WI38 (cell line): ENCODE data around the gene GMDS.
A peak's percentile ranks its signal among the peaks of the same experiment; 100 is the strongest.

Source experiments
- H3K4me3 ChIP-seq: 2 replicates; pipeline ENCODE4 v1.5.1; 2011; ENCODE audit warnings: low read depth, mild to moderate bottlenecking, control low read depth, low read length
- TF ChIP-seq, protein P1 (sequence below): IDR thresholded peaks from 2 replicates; pipeline ENCODE4 v1.5.1; 2012; ENCODE audit warnings: low read depth, mild to moderate bottlenecking, control low read depth, low read length

GMDS gene

DNA sequence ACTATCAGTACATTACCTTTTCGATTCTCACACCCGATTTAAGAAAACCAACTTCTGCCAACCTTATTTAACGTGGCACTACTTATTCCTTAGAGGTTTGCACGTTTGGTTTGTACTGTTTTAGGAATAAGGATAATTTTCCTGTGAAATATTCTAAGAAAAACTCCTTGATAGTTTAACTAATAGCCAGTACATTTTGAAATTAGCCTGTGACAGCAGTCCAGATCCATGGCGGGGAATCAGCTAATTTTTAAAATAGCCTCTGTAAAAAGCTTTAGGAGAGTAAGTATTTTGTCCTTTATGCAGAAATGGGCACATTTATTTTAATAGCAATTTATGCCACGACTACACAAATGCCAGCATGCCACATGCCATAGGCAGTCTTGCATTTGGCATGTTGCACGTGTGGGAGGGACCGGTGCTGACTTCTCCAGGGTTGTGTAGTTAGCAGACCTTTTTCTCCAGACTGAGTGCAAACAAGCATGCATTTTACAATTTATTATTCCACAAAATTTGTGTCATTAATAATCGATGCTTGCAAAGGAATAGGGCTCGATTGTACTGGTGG is 629.5 kb downstream of the GMDS start:
- TF ChIP-seq, protein P1, sequence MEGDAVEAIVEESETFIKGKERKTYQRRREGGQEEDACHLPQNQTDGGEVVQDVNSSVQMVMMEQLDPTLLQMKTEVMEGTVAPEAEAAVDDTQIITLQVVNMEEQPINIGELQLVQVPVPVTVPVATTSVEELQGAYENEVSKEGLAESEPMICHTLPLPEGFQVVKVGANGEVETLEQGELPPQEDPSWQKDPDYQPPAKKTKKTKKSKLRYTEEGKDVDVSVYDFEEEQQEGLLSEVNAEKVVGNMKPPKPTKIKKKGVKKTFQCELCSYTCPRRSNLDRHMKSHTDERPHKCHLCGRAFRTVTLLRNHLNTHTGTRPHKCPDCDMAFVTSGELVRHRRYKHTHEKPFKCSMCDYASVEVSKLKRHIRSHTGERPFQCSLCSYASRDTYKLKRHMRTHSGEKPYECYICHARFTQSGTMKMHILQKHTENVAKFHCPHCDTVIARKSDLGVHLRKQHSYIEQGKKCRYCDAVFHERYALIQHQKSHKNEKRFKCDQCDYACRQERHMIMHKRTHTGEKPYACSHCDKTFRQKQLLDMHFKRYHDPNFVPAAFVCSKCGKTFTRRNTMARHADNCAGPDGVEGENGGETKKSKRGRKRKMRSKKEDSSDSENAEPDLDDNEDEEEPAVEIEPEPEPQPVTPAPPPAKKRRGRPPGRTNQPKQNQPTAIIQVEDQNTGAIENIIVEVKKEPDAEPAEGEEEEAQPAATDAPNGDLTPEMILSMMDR, result no peak
- H3K4me3 ChIP-seq, result no peak overlapping the region

DNA sequence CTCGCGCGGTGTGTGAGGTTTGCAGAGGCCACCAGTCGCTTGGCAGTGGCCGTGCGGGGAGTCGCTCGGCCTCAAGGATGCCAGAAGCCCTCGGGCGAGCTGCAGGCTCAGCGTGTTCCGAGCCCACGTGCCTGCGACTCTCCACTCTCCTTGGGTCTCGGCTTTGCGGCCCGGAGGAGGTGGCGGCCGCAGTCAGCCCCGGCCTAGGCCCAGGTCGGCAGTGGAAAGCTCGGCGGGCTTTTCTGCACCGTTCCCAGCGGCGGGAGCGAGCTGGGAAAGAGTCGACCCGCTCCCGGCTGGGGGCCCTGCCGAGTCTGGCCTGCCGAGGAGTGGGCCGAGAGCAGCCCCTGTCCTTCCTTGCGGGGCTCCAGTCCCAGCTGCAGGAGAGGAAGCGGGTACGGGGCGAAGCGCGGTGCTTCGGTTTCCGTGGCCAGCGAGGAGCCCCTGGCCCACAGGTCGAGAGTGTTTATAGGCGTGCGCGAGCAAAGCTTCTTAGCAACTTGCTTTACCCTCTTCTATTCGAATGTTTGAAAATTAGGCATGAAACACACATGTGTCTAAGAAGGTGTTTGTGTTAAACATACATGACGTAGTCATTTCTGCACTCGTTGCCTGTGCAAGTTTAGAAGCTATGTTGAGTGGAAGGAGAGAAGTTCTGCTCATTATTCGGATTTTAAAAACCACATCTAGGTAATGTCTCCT is 630.1 kb downstream of the GMDS start:
- no peak overlapping the region for H3K4me3 ChIP-seq
- TF ChIP-seq, protein P1, result no peak

- no peak overlapping the region for H3K4me3 ChIP-seq
These were observed 630.8 kb downstream of the GMDS start for GRCh38 chr6:1614448-1615150.

GRCh38 chr6:1613688-1614447 is 631.5 kb downstream of the GMDS start:
- TF ChIP-seq, protein P1, result no peak
- peak overlapping the region; percentile 82 for H3K4me3 ChIP-seq

More at GRCh38 chr6:1614448-1615150, 630.8 kb downstream of the GMDS start:
- TF ChIP-seq, protein P1, result no peak

GRCh38 chr6:1613346-1613687 is 632.1 kb downstream of the GMDS start:
- peak overlapping the region; percentile 82 for H3K4me3 ChIP-seq
- TF ChIP-seq, protein P1, result no peak

DNA sequence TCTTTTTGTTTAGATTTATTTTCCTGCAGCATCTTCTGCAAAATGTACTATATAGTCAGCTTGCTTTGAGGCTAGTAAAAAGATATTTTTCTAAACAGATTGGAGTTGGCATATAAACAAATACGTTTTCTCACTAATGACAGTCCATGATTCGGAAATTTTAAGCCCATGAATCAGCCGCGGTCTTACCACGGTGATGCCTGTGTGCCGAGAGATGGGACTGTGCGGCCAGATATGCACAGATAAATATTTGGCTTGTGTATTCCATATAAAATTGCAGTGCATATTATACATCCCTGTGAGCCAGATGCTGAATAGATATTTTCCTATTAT is 632.5 kb downstream of the GMDS start:
- TF ChIP-seq, protein P1, result no peak
- H3K4me3 ChIP-seq, result peak overlapping the region; percentile 82
